Measurements from ENCODE around the gene SEPTIN3. TPM values are rescaled to one million over a fixed set of nuclear protein-coding genes. Genes with fewer than 3 reads are reported as not detected.

The SEPTIN3 gene
- total RNA-seq, 1 donor from 2014 or later: 0.46 TPM

GRCh38 chr22:41983513-41984405, 14.5 kb downstream of the SEPTIN3 start:
- Mint-ChIP-seq H3K27ac (ENCODE audit: unreplicated experiment) (no peak overlapping the region), H3K4me3 (ENCODE audit: unreplicated experiment) (no peak overlapping the region), H3K27me3 (ENCODE audit: unreplicated experiment) (peaks cover 23% of the 10 kb centered on the region), H3K36me3 (ENCODE audit: unreplicated experiment) (no peaks in the 10 kb centered on the region), H3K4me1 (ENCODE audit: unreplicated experiment) (peaks cover 5% of the 10 kb centered on the region), H3K9me3 (ENCODE audit: unreplicated experiment) (no peaks in the 10 kb centered on the region)
- DNase-seq (ENCODE audit: extremely low spot score, unreplicated experiment): no peak
- TF ChIP-seq CTCF (IDR thresholded peaks at IDR 0.05): no peak

- H3K9me3 Mint-ChIP-seq (ENCODE audit: unreplicated experiment): no peaks in the 10 kb centered on the region
- H3K4me1 Mint-ChIP-seq (ENCODE audit: unreplicated experiment): peaks cover 5% of the 10 kb centered on the region
- H3K27ac Mint-ChIP-seq (ENCODE audit: unreplicated experiment): no peak overlapping the region
- H3K27me3 Mint-ChIP-seq (ENCODE audit: unreplicated experiment): peaks cover 15% of the 10 kb centered on the region
- H3K4me3 Mint-ChIP-seq (ENCODE audit: unreplicated experiment): no peak overlapping the region
- no peaks in the 10 kb centered on the region for H3K36me3 Mint-ChIP-seq (ENCODE audit: unreplicated experiment)
- no peak for TF ChIP-seq CTCF (IDR thresholded peaks at IDR 0.05)
- DNase-seq (ENCODE audit: extremely low spot score, unreplicated experiment): no peak
These were observed 18.0 kb downstream of the SEPTIN3 start for GRCh38 chr22:41987276-41987675.

- Mint-ChIP-seq H3K4me3 (ENCODE audit: unreplicated experiment) (no peak overlapping the region), H3K4me1 (ENCODE audit: unreplicated experiment) (no peaks in the 10 kb centered on the region), H3K27ac (ENCODE audit: unreplicated experiment) (no peak overlapping the region), H3K27me3 (ENCODE audit: unreplicated experiment) (peaks cover 14% of the 10 kb centered on the region), H3K9me3 (ENCODE audit: unreplicated experiment) (no peaks in the 10 kb centered on the region), H3K36me3 (ENCODE audit: unreplicated experiment) (no peaks in the 10 kb centered on the region)
- DNase-seq (ENCODE audit: extremely low spot score, unreplicated experiment): no peak
- no peak for TF ChIP-seq CTCF (IDR thresholded peaks at IDR 0.05)
These were observed 20.0 kb downstream of the SEPTIN3 start for GRCh38 chr22:41989246-41989645.

GRCh38 chr22:41991111-41991510, 21.9 kb downstream of the SEPTIN3 start:
- TF ChIP-seq CTCF (IDR thresholded peaks at IDR 0.05): no peak
- Mint-ChIP-seq H3K27me3 (ENCODE audit: unreplicated experiment) (peaks cover 19% of the 10 kb centered on the region), H3K4me3 (ENCODE audit: unreplicated experiment) (no peak overlapping the region), H3K4me1 (ENCODE audit: unreplicated experiment) (no peaks in the 10 kb centered on the region), H3K36me3 (ENCODE audit: unreplicated experiment) (no peaks in the 10 kb centered on the region), H3K9me3 (ENCODE audit: unreplicated experiment) (no peaks in the 10 kb centered on the region), H3K27ac (ENCODE audit: unreplicated experiment) (no peak overlapping the region)
- DNase-seq (ENCODE audit: extremely low spot score, unreplicated experiment): no peak

GRCh38 chr22:41992496-41992895, 23.3 kb downstream of the SEPTIN3 start:
- no peak for DNase-seq (ENCODE audit: extremely low spot score, unreplicated experiment)
- Mint-ChIP-seq H3K36me3 (ENCODE audit: unreplicated experiment) (no peaks in the 10 kb centered on the region), H3K9me3 (ENCODE audit: unreplicated experiment) (no peaks in the 10 kb centered on the region), H3K4me3 (ENCODE audit: unreplicated experiment) (no peak overlapping the region), H3K27ac (ENCODE audit: unreplicated experiment) (no peak overlapping the region), H3K27me3 (ENCODE audit: unreplicated experiment) (peaks cover 26% of the 10 kb centered on the region), H3K4me1 (ENCODE audit: unreplicated experiment) (no peaks in the 10 kb centered on the region)
- no peak for TF ChIP-seq CTCF (IDR thresholded peaks at IDR 0.05)
